ENCODE results near the gene FAR2. TPM values are rescaled to one million over a fixed set of nuclear protein-coding genes. Genes with fewer than 3 reads are reported as not detected.

The FAR2 gene
- total RNA-seq, 1 donor from 2014 or later: 3.9 TPM

DNA sequence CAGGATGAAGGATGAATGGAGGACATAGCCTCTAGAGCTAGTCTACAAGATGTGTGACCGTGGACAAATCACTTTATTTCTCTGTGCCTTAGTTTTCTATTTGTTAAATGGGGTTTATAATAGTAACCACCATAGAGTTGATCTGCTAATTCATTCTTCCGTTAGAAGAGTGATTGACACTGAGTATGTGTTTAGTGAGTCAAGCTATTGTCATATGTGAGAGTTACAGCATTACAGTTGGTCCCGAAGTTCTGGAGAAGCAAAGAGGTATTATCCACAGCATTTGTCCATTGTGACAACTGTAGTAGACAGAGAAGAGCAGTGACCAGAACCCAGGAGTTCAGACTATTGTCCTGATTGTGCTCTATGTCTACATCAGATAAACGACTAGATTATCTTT is 14.1 kb downstream of the FAR2 start:
- Histone ChIP-seq H2AFZ (ENCODE audit: low read depth, low read length) (no peak overlapping the region), H3K4me2 (ENCODE audit: low read length) (no peak overlapping the region), H3K27me3 (ENCODE audit: insufficient read depth, low read length) (no peaks in the 10 kb centered on the region), H3K36me3 (ENCODE audit: insufficient read depth, low read length) (no peaks in the 10 kb centered on the region), H3K27ac (ENCODE audit: low read depth, low read length) (no peak overlapping the region), H3K4me1 (ENCODE audit: insufficient read depth, low read length) (peaks cover 7% of the 10 kb centered on the region), H3K9me3 (ENCODE audit: insufficient read depth, low read depth, low read length) (no peaks in the 10 kb centered on the region), H3K79me2 (ENCODE audit: insufficient read depth, low read length) (peaks cover 13% of the 10 kb centered on the region), H4K20me1 (ENCODE audit: insufficient read depth, low read length) (no peaks in the 10 kb centered on the region), H3K9ac (ENCODE audit: low read length) (no peak overlapping the region), H3K4me3 (ENCODE audit: insufficient read depth, low read depth, low read length) (no peak overlapping the region)
- Mint-ChIP-seq H3K27ac (ENCODE audit: unreplicated experiment) (no peak overlapping the region), H3K4me1 (ENCODE audit: low read depth, unreplicated experiment) (no peaks in the 10 kb centered on the region), H3K36me3 (ENCODE audit: low read depth, unreplicated experiment) (peaks cover 2% of the 10 kb centered on the region), H3K27me3 (ENCODE audit: low read depth, unreplicated experiment) (no peaks in the 10 kb centered on the region), H3K4me3 (ENCODE audit: unreplicated experiment) (no peak overlapping the region), H3K9me3 (ENCODE audit: unreplicated experiment) (no peaks in the 10 kb centered on the region)
- FAIRE-seq: no peak
- no peak for TF ChIP-seq EZH2 (IDR thresholded peaks at IDR 0.05; ENCODE audit: insufficient read depth, low read length)
- TF ChIP-seq, protein P1, sequence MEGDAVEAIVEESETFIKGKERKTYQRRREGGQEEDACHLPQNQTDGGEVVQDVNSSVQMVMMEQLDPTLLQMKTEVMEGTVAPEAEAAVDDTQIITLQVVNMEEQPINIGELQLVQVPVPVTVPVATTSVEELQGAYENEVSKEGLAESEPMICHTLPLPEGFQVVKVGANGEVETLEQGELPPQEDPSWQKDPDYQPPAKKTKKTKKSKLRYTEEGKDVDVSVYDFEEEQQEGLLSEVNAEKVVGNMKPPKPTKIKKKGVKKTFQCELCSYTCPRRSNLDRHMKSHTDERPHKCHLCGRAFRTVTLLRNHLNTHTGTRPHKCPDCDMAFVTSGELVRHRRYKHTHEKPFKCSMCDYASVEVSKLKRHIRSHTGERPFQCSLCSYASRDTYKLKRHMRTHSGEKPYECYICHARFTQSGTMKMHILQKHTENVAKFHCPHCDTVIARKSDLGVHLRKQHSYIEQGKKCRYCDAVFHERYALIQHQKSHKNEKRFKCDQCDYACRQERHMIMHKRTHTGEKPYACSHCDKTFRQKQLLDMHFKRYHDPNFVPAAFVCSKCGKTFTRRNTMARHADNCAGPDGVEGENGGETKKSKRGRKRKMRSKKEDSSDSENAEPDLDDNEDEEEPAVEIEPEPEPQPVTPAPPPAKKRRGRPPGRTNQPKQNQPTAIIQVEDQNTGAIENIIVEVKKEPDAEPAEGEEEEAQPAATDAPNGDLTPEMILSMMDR (IDR thresholded peaks at IDR 0.05; ENCODE audit: insufficient read depth, low read depth, low read length): no peak
- no peak for DNase-seq (ENCODE audit: low read depth)

DNA sequence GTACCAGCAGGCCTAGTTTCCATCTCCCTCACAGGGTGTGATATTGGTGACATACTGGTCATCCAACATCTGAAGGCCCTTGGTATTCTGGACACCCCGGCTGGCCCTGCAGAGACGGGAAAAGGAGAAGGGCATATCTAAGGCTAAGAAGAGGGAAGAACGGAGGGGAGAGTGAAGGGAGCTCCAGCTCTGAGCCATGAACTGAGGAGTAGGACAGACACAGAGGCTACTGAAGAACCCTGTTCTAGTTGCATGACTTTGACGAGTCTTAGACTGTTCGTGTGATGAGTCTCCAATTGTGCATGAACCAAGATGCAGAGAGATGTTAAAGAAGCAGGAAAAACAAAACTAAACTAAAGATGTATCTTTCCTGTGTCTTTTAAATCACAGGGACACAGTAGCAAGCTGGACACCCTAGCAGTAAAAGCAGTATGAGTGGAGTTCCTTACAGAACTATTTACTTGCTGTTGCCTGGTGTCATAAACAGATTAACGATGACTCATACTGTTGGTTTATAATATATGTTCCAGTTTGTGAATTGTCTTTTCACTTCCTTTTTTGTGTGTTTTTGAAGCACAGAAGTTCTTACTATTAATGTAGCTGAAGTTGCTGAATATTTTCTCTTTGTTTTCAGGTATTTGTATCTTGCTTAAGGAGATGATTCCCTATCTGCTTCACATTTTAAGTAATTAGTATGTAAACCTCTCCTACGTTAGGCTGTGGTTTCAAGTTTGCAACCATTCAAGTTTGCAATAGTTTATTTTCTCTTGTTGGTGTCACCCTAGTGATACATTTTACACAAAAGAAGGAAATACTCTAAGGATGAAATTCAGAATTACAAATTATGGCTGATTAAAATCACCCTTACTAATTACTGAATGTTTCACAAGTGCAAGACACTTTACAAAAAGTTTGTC is 15.7 kb downstream of the FAR2 start:
- no peaks in the 10 kb centered on the region for H3K4me1 Mint-ChIP-seq (ENCODE audit: low read depth, unreplicated experiment)
- DNase-seq (ENCODE audit: low read depth): peak; percentile 60
- H4K20me1 ChIP-seq (ENCODE audit: insufficient read depth, low read length): no peaks in the 10 kb centered on the region

More for the DNA sequence above, 15.7 kb downstream of the FAR2 start:
- Histone ChIP-seq H3K9ac (ENCODE audit: low read length) (peak overlapping the region; percentile 39), H3K36me3 (ENCODE audit: insufficient read depth, low read length) (no peaks in the 10 kb centered on the region), H3K4me1 (ENCODE audit: insufficient read depth, low read length) (peaks cover 4% of the 10 kb centered on the region), H3K4me2 (ENCODE audit: low read length) (peak overlapping the region; percentile 20), H3K9me3 (ENCODE audit: insufficient read depth, low read depth, low read length) (no peaks in the 10 kb centered on the region), H2AFZ (ENCODE audit: low read depth, low read length) (no peak overlapping the region), H3K79me2 (ENCODE audit: insufficient read depth, low read length) (peaks cover 10% of the 10 kb centered on the region), H3K27ac (ENCODE audit: low read depth, low read length) (peak overlapping the region; percentile 45), H3K4me3 (ENCODE audit: insufficient read depth, low read depth, low read length) (no peak overlapping the region), H3K27me3 (ENCODE audit: insufficient read depth, low read length) (no peaks in the 10 kb centered on the region)
- Mint-ChIP-seq H3K36me3 (ENCODE audit: low read depth, unreplicated experiment) (peaks cover 5% of the 10 kb centered on the region), H3K27ac (ENCODE audit: unreplicated experiment) (no peak overlapping the region), H3K4me3 (ENCODE audit: unreplicated experiment) (no peak overlapping the region), H3K27me3 (ENCODE audit: low read depth, unreplicated experiment) (no peaks in the 10 kb centered on the region), H3K9me3 (ENCODE audit: unreplicated experiment) (no peaks in the 10 kb centered on the region)
- no peak for TF ChIP-seq EZH2 (IDR thresholded peaks at IDR 0.05; ENCODE audit: insufficient read depth, low read length)
- TF ChIP-seq, protein P1 (IDR thresholded peaks at IDR 0.05; ENCODE audit: insufficient read depth, low read depth, low read length): no peak
- FAIRE-seq: no peak
